ENCODE measurements around the gene WDR55.

GRCh38 chr5:140710899-140711552, 46.3 kb downstream of the WDR55 start:
- TF ChIP-seq CTCF (IDR thresholded peaks at IDR 0.05 in 2 of 3, conservative IDR thresholded peaks at IDR 0.05 in 1 of 3; ENCODE audit: control insufficient read depth in 2 of 3, extremely low read depth in 1 of 3, insufficient read depth in 1 of 3, low read depth in 3 of 3, low read length in 3 of 3): no peak
- TF ChIP-seq SREBF1 (IDR thresholded peaks at IDR 0.05; ENCODE audit: low read length): no peak
- TF ChIP-seq BACH1 (IDR thresholded peaks at IDR 0.05; ENCODE audit: borderline replicate concordance): peak; percentile 100
- no peak for TF ChIP-seq SUZ12 (IDR thresholded peaks at IDR 0.05; ENCODE audit: unreplicated experiment)
- peak; percentile 72 for TF ChIP-seq POLR2A (IDR thresholded peaks at IDR 0.05; ENCODE audit: low read depth, low read length)
- no peak for TF ChIP-seq SMC3 (IDR thresholded peaks at IDR 0.05; ENCODE audit: borderline replicate concordance, low read length)
- no peak for TF ChIP-seq EZH2 (IDR thresholded peaks at IDR 0.05; ENCODE audit: borderline replicate concordance, control insufficient read depth, low read depth, low read length)
- peak; percentile 85 for TF ChIP-seq RELA (IDR thresholded peaks at IDR 0.05; ENCODE audit: borderline replicate concordance, partially characterized antibody)
- no peak for TF ChIP-seq ELK1 (IDR thresholded peaks at IDR 0.05; ENCODE audit: low read depth, low read length)
- no peak for TF ChIP-seq SMAD5 (IDR thresholded peaks at IDR 0.05; ENCODE audit: low read depth)
- no peak for TF ChIP-seq CEBPB (IDR thresholded peaks at IDR 0.05; ENCODE audit: borderline replicate concordance in 1 of 2, low read depth in 2 of 2, low read length in 2 of 2)

Measured in GM12878 (cell line).